Endodermal cell (in vitro differentiated cells): Measurements from ENCODE around the gene ZMAT5. TPM values are rescaled to one million over a fixed set of nuclear protein-coding genes. Genes with fewer than 3 reads are reported as not detected.

Experiments
- DNase-seq: peaks from one replicate; pipeline ENCODE4 v3.0.0-alpha.2; 2017
- H3K27ac ChIP-seq: 2 replicates; pipeline ENCODE4 v1.5.1; 2013; ENCODE audit warnings: mild to moderate bottlenecking, low read depth, low read length, moderate library complexity
- H3K27me3 ChIP-seq: 2 replicates; pipeline ENCODE4 v1.6.1; 2013; ENCODE audit warnings: mild to moderate bottlenecking, low read length, moderate library complexity; ENCODE audit not compliant: insufficient read depth, control insufficient read depth, poor library complexity, severe bottlenecking
- H3K36me3 ChIP-seq: 2 replicates; pipeline ENCODE4 v1.7.0; 2013; ENCODE audit warnings: mild to moderate bottlenecking, low read length, moderate library complexity; ENCODE audit not compliant: control insufficient read depth, insufficient read depth
- H3K4me1 ChIP-seq: one replicate; pipeline ENCODE4 v1.7.0; 2013; ENCODE audit warnings: low read length; ENCODE audit not compliant: control insufficient read depth, insufficient read depth
- H3K4me3 ChIP-seq: 2 replicates; pipeline ENCODE4 v1.5.1; 2013; ENCODE audit warnings: mild to moderate bottlenecking, low read length, moderate library complexity
- H3K9ac ChIP-seq: 2 replicates; pipeline ENCODE4 v1.6.1; 2013; ENCODE audit warnings: mild to moderate bottlenecking, low read length, moderate library complexity; ENCODE audit not compliant: poor library complexity, severe bottlenecking; ENCODE audit errors: extremely low read depth
- H3K9me3 ChIP-seq: 2 replicates; pipeline ENCODE4 v1.6.1; 2013; ENCODE audit warnings: mild to moderate bottlenecking, low read length, moderate library complexity; ENCODE audit not compliant: control insufficient read depth
- H3K27ac Mint-ChIP-seq: 2 replicates; pipeline ENCODE4 v1.8.0; 2020; ENCODE audit warnings: mixed read lengths
- H3K27me3 Mint-ChIP-seq: 2 replicates; pipeline ENCODE4 v1.8.0; 2021; ENCODE audit warnings: mild to moderate bottlenecking, mixed read lengths; ENCODE audit not compliant: insufficient read depth
- H3K36me3 Mint-ChIP-seq: 2 replicates; pipeline ENCODE4 v1.8.0; 2020; ENCODE audit warnings: low read depth, mixed read lengths
- H3K4me1 Mint-ChIP-seq: 2 replicates; pipeline ENCODE4 v1.8.0; 2020; ENCODE audit warnings: mixed read lengths
- H3K4me3 Mint-ChIP-seq: 2 replicates; pipeline ENCODE4 v1.8.0; 2020; ENCODE audit warnings: mild to moderate bottlenecking, moderate library complexity, mixed read lengths
- H3K9me3 Mint-ChIP-seq: 2 replicates; pipeline ENCODE4 v1.8.0; 2020; ENCODE audit warnings: mild to moderate bottlenecking, mixed read lengths
- WGBS, 2 experiments: methylation state at CpG; one replicate each; pipeline versions ENCODE4 v1.1.5 to v1.1.7; 2013; ENCODE audit warnings: missing lambda C conversion rate in 2 of 2, mixed read lengths in 1 of 2; ENCODE audit not compliant: insufficient coverage in 1 of 2, insufficient read length in 1 of 2; 5-methylcytosine and 5-hydroxymethylcytosine counted together
- total RNA-seq, 2 donors: library from RNA; stranded (reverse); fragmentation: NEBNext Ultra II Directional in 1 of 2; extraction: Animal tissue kit (Norgen Biotek cat#: 25700) in 1 of 2; gene quantifications; 2 replicates in 1 of 2; 3 replicates in 1 of 2; pipeline ENCODE4 v1.2.1, GENCODE V29; 2021
- TF ChIP-seq, protein P1 (sequence below): fragments of 200-600 bp; sonication (generic); conservative IDR thresholded peaks from 2 replicates; pipeline ENCODE4 v1.5.0; 2021; ENCODE audit warnings: antibody characterized with exemption, mild to moderate bottlenecking

ZMAT5 gene
- total RNA-seq, 2 donors from 2014 or later: 15.5 to 22.5 TPM

DNA sequence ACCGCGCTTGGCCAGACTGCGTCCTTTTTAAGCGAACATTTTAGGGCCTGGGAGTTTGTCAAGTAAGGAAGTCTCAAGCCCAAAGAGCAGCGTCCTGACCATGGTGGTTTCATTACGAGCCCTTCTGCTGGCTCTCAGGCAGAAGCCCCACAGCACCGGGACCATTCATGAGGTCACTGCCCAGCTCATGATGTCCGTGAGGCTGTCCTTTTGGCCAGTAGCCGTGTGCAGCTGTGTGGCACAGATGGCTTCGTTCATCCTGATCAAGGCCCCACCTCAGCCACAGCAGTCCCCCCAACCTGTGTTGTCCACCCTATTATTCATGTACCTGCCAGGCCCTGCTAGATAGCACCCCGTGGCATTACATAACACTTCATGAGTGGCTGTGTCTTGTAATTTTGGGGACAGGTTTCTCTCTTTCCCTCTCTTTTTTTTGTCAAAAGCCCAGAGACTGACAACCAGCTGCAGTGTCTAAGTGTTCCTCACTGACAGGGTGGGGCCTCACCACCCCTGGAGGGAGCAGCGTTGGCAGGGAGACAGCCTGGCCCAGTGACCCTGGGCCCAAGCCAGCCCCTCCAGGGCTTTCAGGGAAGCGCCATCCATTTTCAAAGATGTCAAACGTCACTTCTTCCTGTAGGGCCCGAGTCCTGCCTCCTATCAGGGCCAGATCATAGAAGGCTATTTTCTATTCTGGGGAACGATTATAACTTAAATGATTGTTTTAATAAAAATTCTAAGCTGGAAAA is 68.8 kb downstream of the ZMAT5 start:
- no peak for DNase-seq
- TF ChIP-seq, protein P1, sequence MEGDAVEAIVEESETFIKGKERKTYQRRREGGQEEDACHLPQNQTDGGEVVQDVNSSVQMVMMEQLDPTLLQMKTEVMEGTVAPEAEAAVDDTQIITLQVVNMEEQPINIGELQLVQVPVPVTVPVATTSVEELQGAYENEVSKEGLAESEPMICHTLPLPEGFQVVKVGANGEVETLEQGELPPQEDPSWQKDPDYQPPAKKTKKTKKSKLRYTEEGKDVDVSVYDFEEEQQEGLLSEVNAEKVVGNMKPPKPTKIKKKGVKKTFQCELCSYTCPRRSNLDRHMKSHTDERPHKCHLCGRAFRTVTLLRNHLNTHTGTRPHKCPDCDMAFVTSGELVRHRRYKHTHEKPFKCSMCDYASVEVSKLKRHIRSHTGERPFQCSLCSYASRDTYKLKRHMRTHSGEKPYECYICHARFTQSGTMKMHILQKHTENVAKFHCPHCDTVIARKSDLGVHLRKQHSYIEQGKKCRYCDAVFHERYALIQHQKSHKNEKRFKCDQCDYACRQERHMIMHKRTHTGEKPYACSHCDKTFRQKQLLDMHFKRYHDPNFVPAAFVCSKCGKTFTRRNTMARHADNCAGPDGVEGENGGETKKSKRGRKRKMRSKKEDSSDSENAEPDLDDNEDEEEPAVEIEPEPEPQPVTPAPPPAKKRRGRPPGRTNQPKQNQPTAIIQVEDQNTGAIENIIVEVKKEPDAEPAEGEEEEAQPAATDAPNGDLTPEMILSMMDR: no peak
- H3K27ac Mint-ChIP-seq: no peak overlapping the region
- Histone ChIP-seq H3K4me1 (peaks cover 9% of the 10 kb centered on the region), H3K9me3 (no peaks in the 10 kb centered on the region), H3K27ac (peak overlapping the region; percentile 24), H3K27me3 (peaks cover under 1% of the 10 kb centered on the region), H3K4me3 (no peak overlapping the region), H3K36me3 (peaks cover 9% of the 10 kb centered on the region), H3K9ac (no peak overlapping the region)
- no peak overlapping the region for H3K4me3 Mint-ChIP-seq
- no peaks in the 10 kb centered on the region for H3K27me3 Mint-ChIP-seq
- peaks cover 17% of the 10 kb centered on the region for H3K36me3 Mint-ChIP-seq
- WGBS, 2 experiments: 90% methylated on average over 12 to 16 of the region's 16 CpGs
- H3K4me1 Mint-ChIP-seq: peaks cover 16% of the 10 kb centered on the region
- no peaks in the 10 kb centered on the region for H3K9me3 Mint-ChIP-seq

- Histone ChIP-seq H3K9me3 (no peaks in the 10 kb centered on the region), H3K9ac (no peak overlapping the region), H3K36me3 (peaks cover 18% of the 10 kb centered on the region), H3K4me1 (peaks cover 14% of the 10 kb centered on the region), H3K27me3 (no peaks in the 10 kb centered on the region), H3K27ac (no peak overlapping the region), H3K4me3 (no peak overlapping the region)
- Mint-ChIP-seq H3K27me3 (no peaks in the 10 kb centered on the region), H3K9me3 (no peaks in the 10 kb centered on the region), H3K4me1 (peaks cover 19% of the 10 kb centered on the region), H3K36me3 (peaks cover 17% of the 10 kb centered on the region), H3K4me3 (no peak overlapping the region), H3K27ac (no peak overlapping the region)
- DNase-seq: no peak
- TF ChIP-seq, protein P1: no peak
- WGBS, 2 experiments: 94 to 97% methylated on average over 32 to 33 of the region's 33 CpGs
Measured at GRCh38 chr22:29695129-29695926, 71.5 kb downstream of the ZMAT5 start.

DNA sequence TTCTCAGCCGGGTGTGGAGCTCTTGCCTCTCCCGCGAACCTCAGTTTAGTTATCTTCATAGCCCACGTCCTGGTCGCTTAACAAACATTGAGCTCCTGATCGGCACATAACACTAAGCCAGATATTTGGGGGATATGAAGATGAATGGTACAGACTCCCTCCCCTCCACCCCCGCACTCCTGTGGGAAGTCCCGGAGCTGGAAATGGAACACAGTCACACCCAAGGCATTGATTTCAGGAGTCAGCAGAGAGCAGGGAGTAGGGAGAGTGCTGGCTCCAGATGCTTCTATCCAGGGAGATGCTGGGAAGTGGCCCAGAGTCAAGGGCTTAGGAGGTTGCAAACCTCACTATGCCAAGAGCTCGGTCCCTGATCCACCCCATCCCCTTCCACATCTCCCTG is 73.1 kb downstream of the ZMAT5 start:
- TF ChIP-seq, protein P1: no peak
- no peaks in the 10 kb centered on the region for H3K9me3 ChIP-seq
- H3K27ac Mint-ChIP-seq: no peak overlapping the region
- no peaks in the 10 kb centered on the region for H3K27me3 ChIP-seq
- peaks cover 31% of the 10 kb centered on the region for H3K4me1 Mint-ChIP-seq
- H3K4me3 ChIP-seq: no peak overlapping the region
- no peaks in the 10 kb centered on the region for H3K27me3 Mint-ChIP-seq
- WGBS, 2 experiments: 64 to 84% methylated on average over 4 to 9 of the region's 9 CpGs
- H3K36me3 Mint-ChIP-seq: peaks cover 17% of the 10 kb centered on the region
- no peak overlapping the region for H3K4me3 Mint-ChIP-seq
- DNase-seq: no peak
- peaks cover 18% of the 10 kb centered on the region for H3K36me3 ChIP-seq
- no peak overlapping the region for H3K9ac ChIP-seq
- no peaks in the 10 kb centered on the region for H3K9me3 Mint-ChIP-seq
- H3K27ac ChIP-seq: no peak overlapping the region
- H3K4me1 ChIP-seq: peaks cover 18% of the 10 kb centered on the region
